Lower leg skin (tissue), 4 donors: Measurements from ENCODE around the gene HK1. TPM values are rescaled to one million over a fixed set of nuclear protein-coding genes. Genes with fewer than 3 reads are reported as not detected.

ENCODE experiments used
- DNase-seq, 2 donors: peaks; one replicate each; pipeline ENCODE4 v3.0.0-alpha.2; 2019; ENCODE audit warnings: low spot score in 2 of 2
- H3K4me3 ChIP-seq: fragments of 200-600 bp; sonication (generic); 2 replicates; pipeline ENCODE4 v1.5.1; 2017; ENCODE audit warnings: mild to moderate bottlenecking, low read depth; ENCODE audit not compliant: poor library complexity, severe bottlenecking
- CTCF ChIP-seq, 3 donors: fragments of 450-650 bp; IDR thresholded peaks; one replicate each; pipeline ENCODE4 v1.5.1; 2016; ENCODE audit warnings: antibody characterized with exemption in 3 of 3, mild to moderate bottlenecking in 3 of 3, moderate library complexity in 2 of 3
- POLR2A ChIP-seq, 2 donors: fragments of 450-650 bp; IDR thresholded peaks; one replicate each; pipeline ENCODE4 v1.6.1; 2016 to 2017; ENCODE audit warnings: antibody characterized with exemption in 2 of 2, mild to moderate bottlenecking in 1 of 2, moderate library complexity in 1 of 2
- WGBS, 2 donors: methylation state at CpG; one replicate each; pipeline ENCODE4 v1.1.5; 2018; 5-methylcytosine and 5-hydroxymethylcytosine counted together
- intact Hi-C: fragments of 100-400 bp; cut with DNase I; formaldehyde crosslinking; loops from one replicate; pipeline ENCODE4 v1.15.0; 2023; ENCODE audit warnings: low total_unique reads
- total RNA-seq, 4 donors: library from RNA; depleted of rRNA; stranded (reverse); fragments of >200 nt; gene quantifications; one replicate each; pipeline ENCODE4 v1.1.0, GENCODE V29; 2016

The HK1 gene
- total RNA-seq, 4 donors from 2014 or later, result 117 to 162 (median 158) TPM

- 17 to 20% methylated on average over 5 of the region's 5 CpGs for WGBS, 2 donors
- DNase-seq, result no peak
Measured at GRCh38 chr10:69406302-69406811, 128.1 kb downstream of the HK1 start.

GRCh38 chr10:69406816-69407580, 128.7 kb downstream of the HK1 start:
- intact Hi-C loops, result loop anchor here (10.0 kb wide), 1 partner anchor 228 kb away; the partner anchor contains the start of gene FAM241B
- no peak overlapping the region for H3K4me3 ChIP-seq
- TF ChIP-seq POLR2A (IDR thresholded peaks at IDR 0.05) (no peak), CTCF (IDR thresholded peaks at IDR 0.05) (no peak)
- 58 to 60% methylated on average over 6 of the region's 6 CpGs for WGBS, 2 donors
- DNase-seq, result no peak

More at GRCh38 chr10:69406302-69406811, 128.1 kb downstream of the HK1 start:
- no peak overlapping the region for H3K4me3 ChIP-seq
- intact Hi-C loops, result loop anchor here (10.0 kb wide), 1 partner anchor 228 kb away; the partner anchor contains the start of gene FAM241B
- TF ChIP-seq CTCF (IDR thresholded peaks at IDR 0.05), result no peak
- TF ChIP-seq POLR2A (IDR thresholded peaks at IDR 0.05), result no peak

GRCh38 chr10:69407621-69408301, 129.5 kb downstream of the HK1 start:
- intact Hi-C loops, result loop anchor here (10.0 kb wide), 1 partner anchor 227 kb away; the partner anchor contains the start of gene FAM241B
- no peak for DNase-seq
- no peak overlapping the region for H3K4me3 ChIP-seq
- 65 to 76% methylated on average over 14 of the region's 14 CpGs for WGBS, 2 donors
- TF ChIP-seq POLR2A (IDR thresholded peaks at IDR 0.05) (no peak), CTCF (IDR thresholded peaks at IDR 0.05) (no peak)

- TF ChIP-seq POLR2A (IDR thresholded peaks at IDR 0.05) (no peak), CTCF (IDR thresholded peaks at IDR 0.05) (no peak)
- intact Hi-C loops, result loop anchor here (10.0 kb wide), 1 partner anchor 226 kb away; the partner anchor contains the start of gene FAM241B
- peak; percentile 92 to 99 for DNase-seq
- WGBS, 2 donors, result 4 to 26% methylated on average over 5 to 38 of the region's 64 CpGs
- no peak overlapping the region for H3K4me3 ChIP-seq
Measured at GRCh38 chr10:69408318-69409175, 130.3 kb downstream of the HK1 start.

GRCh38 chr10:69409176-69409495, 130.8 kb downstream of the HK1 start:
- TF ChIP-seq CTCF (IDR thresholded peaks at IDR 0.05) (no peak), POLR2A (IDR thresholded peaks at IDR 0.05) (no peak)
- no peak overlapping the region for H3K4me3 ChIP-seq
- intact Hi-C loops, result loop anchor here (10.0 kb wide), 1 partner anchor 226 kb away; the partner anchor contains the start of gene FAM241B
- DNase-seq, result no peak
- 7 to 15% methylated on average over 6 to 7 of the region's 7 CpGs for WGBS, 2 donors
